Ramos (cell line): ENCODE measurements around the gene CREG1.

Source experiments
- in situ Hi-C: fragments of 300-500 bp; cut with MboI; formaldehyde crosslinking; loops from one replicate; pipeline ENCODE4 v1.14.3; 2022; ENCODE audit warnings: low sequenced_read_pairs; ENCODE audit not compliant: unreplicated experiment

CREG1 gene

GRCh38 chr1:167512046-167512654, 41.4 kb downstream of the CREG1 start:
- in situ Hi-C loops = no loop called here

- in situ Hi-C loops = no loop called here
These were observed 42.1 kb downstream of the CREG1 start for GRCh38 chr1:167511374-167511986.

- in situ Hi-C loops = no loop called here
These were observed 42.7 kb downstream of the CREG1 start for GRCh38 chr1:167510881-167511280.

- in situ Hi-C loops = no loop called here
These were observed 43.3 kb downstream of the CREG1 start for GRCh38 chr1:167510244-167510643.

- in situ Hi-C loops = no loop called here
These were observed 44.0 kb downstream of the CREG1 start for GRCh38 chr1:167509587-167509986.

GRCh38 chr1:167507719-167508118, 45.8 kb downstream of the CREG1 start:
- in situ Hi-C loops = no loop called here

GRCh38 chr1:167504467-167504827, 49.1 kb downstream of the CREG1 start:
- in situ Hi-C loops = no loop called here

- in situ Hi-C loops = no loop called here
These were observed 49.7 kb downstream of the CREG1 start for GRCh38 chr1:167503626-167504466.

- in situ Hi-C loops = no loop called here
These were observed 50.7 kb downstream of the CREG1 start for GRCh38 chr1:167502719-167503462.

- in situ Hi-C loops = no loop called here
These were observed 51.4 kb downstream of the CREG1 start for GRCh38 chr1:167502192-167502551.

- in situ Hi-C loops = no loop called here
These were observed 51.9 kb downstream of the CREG1 start for GRCh38 chr1:167501515-167502191.

- in situ Hi-C loops = no loop called here
These were observed 53.2 kb downstream of the CREG1 start for GRCh38 chr1:167500283-167500860.

GRCh38 chr1:167499664-167500101, 53.9 kb downstream of the CREG1 start:
- in situ Hi-C loops = no loop called here

- in situ Hi-C loops = no loop called here
These were observed 54.5 kb downstream of the CREG1 start for GRCh38 chr1:167499106-167499505.

GRCh38 chr1:167496797-167497619, 56.6 kb downstream of the CREG1 start:
- in situ Hi-C loops = no loop called here

- in situ Hi-C loops = no loop called here
These were observed 60.2 kb downstream of the CREG1 start for GRCh38 chr1:167493372-167493771.

- in situ Hi-C loops = no loop called here
These were observed 61.1 kb downstream of the CREG1 start for GRCh38 chr1:167492481-167492910.

GRCh38 chr1:167491586-167492461, 61.7 kb downstream of the CREG1 start:
- in situ Hi-C loops = no loop called here
